GM21447 (cell line): Measurements from ENCODE around the gene TMEM132A.

Source experiments
- ATAC-seq: cut with Tn5 transposase; IDR thresholded peaks from one replicate; pipeline ENCODE4 v1.9.1; 2021; ENCODE audit not compliant: unreplicated experiment

TMEM132A gene

GRCh38 chr11:60924110-60924905 is at the start of gene TMEM132A:
TSS of gene TMEM132A (plus strand) at chr11:60924460. CDS start at chr11:60924634, 174 bp downstream.
- no peak for ATAC-seq

DNA sequence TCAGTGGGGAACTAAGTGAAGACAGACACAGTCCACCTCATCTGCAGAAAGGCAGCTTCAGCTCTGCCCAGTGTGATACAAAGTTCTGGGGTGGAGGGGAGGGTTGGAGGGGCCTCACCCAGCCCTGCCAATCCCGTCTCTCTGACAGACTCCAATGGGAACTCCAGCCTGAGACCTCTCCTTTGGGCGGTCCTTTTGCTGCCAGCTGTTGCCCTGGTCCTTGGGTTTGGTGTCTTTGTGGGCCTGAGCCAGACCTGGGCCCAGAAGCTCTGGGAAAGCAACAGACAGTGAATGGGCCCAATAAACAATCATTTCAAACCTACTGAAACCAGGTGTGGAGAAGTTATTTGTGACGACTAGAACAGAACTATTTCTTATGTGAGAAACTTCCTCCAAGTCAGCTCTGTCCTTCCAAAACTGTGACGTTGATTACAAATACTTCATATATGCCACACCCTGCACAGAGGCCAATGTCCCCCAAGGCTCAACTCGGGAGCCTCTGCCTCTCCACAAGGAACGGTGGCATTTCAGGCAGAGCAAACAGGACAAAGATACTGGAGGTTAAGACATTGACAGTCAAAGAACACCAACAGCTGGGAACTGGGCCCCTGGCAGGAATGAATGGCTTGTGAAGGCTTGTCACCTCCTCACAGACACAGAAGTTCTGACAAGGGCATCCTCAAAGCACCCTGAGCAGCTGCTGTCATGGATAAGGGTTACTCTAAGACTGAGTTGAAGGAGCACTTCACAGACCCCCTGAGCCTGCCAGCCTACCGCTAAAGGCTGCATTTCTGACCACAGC is 48.7 kb upstream of the TMEM132A start:
- ATAC-seq = no peak

- no peak for ATAC-seq
These were observed 48.1 kb upstream of the TMEM132A start for GRCh38 chr11:60876168-60876485.

DNA sequence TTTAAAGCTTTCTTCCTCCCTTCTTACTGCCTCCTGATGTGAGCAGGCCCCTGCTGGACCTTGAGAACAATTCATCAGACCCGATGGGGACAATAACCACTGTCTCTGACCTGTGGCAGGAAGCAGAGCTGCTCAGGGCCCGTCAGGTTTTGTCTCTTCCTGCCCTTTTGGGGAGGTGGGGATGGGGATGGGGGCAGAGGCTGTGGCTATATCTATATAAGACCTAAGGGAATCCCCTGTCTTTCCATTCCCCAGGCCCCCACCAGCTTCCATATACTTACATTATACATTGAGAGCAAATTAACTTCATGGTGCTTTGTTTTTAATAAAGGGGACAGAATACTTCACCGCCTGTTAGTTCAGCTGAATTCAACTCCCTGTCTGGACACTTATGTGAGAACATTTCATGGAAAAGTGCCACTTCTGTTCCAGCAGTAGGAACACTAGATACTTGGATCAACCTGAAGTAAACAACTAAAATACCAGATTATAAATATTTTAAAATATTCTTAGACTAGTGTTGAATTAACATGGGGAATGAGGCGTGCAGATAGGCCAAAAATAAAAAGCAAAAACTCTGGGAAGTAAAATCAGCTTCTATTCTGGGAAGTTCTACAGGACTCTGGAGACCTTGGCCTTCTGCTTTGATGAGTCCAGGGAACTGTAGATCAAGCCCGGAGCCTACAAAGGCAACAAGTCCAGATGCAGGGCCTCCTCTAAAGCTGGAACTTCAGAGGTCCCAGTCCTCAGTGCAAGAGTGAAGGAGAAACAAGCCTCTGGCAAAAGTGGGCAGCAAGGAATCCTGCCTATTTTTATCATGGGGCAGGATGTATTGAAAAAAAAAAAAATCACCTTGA is 45.8 kb upstream of the TMEM132A start:
- ATAC-seq = no peak

DNA sequence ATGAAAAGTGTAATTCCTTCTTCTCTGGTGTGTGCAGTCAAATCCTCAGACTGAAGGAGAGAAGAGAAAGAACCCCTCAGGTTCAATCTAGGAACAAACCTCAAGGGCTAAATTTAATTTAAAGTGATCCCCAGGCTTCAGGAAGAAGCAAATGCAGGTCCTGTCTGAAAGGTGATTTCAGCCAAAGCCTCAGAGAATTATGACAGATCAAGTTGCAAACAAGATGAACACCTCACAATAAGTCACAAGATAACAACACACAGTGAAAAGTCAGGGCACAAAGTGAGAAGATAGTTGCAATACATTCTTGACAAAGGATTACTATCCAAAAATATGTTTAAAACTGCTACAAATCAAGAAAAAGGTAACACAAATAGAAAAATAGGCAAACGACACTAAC is 45.2 kb upstream of the TMEM132A start:
- no peak for ATAC-seq

DNA sequence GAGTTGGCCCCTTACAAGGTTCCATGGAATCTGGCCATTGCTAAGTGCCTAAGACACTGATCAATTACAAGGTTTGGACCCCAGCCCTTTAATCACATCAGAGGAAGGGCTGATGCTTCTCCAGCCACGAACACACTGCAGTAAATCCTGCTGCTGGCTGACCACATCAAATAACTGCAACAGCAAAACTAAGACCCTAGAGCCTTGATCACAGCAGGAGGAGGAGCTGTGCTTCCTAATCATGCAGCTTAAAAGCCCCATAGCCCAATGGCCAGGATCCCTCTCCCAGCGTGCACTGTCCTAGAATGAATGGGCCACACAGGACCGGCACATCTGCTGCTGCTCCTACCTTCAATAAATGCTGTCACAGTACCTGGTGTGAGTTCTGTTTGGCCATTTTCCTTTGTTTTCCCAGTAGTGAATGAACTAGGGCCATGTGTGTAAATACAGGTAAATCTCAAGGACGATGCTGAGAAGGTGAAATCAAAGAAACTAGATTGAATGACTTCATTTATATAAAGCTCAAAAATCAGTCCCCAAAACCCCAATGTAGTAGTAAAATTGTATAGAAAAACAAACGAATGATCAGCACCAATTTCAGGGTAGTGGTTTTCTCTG is 44.2 kb upstream of the TMEM132A start:
- ATAC-seq = no peak

GRCh38 chr11:60880643-60881282 is 43.5 kb upstream of the TMEM132A start:
- no peak for ATAC-seq

- peak; percentile 66 for ATAC-seq
These were observed 36.7 kb upstream of the TMEM132A start for GRCh38 chr11:60887556-60887955.

- ATAC-seq = no peak
These were observed 34.4 kb upstream of the TMEM132A start for GRCh38 chr11:60889869-60890311.

DNA sequence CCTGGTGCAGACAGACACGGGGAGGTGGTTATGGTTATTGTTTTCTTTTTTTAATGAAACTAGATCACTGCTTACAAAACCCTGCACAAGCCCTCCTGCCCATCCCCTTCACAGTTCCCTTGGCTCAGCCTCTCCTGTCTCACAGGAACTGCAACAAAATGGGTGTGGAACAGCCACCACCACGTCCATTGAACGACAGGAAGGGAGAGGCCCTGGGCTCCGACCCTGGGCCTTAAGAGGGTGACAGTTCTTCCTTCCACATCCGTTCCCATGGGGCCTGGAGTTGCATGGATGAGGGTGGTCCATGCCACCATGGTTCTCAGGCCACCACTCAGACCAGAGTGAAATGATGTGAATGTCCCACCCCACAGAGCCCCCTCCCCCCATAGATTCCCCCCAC is 33.6 kb upstream of the TMEM132A start:
- no peak for ATAC-seq

GRCh38 chr11:60891103-60891741 is 33.0 kb upstream of the TMEM132A start:
- ATAC-seq = no peak

- ATAC-seq = no peak
These were observed 28.6 kb upstream of the TMEM132A start for GRCh38 chr11:60895687-60896086.

DNA sequence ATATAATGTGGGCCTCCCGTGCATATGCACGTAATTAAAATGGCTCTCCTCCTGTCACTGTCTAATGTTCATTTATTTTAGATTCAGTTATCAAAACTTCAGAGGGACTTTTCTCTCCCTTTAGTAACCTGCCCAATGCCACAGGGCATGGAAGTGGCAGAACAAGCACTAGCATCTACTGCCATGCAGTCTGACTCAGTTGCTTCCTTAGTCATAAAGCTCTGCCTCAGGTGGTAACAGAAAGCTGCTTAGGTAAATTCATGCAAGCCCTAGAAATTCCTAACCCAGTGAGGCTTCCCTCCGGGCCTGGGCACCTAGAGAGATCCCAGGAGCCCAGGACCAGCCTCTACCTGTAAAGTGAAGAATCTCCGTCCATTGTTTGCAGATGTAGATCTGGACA is 26.8 kb upstream of the TMEM132A start:
- no peak for ATAC-seq

DNA sequence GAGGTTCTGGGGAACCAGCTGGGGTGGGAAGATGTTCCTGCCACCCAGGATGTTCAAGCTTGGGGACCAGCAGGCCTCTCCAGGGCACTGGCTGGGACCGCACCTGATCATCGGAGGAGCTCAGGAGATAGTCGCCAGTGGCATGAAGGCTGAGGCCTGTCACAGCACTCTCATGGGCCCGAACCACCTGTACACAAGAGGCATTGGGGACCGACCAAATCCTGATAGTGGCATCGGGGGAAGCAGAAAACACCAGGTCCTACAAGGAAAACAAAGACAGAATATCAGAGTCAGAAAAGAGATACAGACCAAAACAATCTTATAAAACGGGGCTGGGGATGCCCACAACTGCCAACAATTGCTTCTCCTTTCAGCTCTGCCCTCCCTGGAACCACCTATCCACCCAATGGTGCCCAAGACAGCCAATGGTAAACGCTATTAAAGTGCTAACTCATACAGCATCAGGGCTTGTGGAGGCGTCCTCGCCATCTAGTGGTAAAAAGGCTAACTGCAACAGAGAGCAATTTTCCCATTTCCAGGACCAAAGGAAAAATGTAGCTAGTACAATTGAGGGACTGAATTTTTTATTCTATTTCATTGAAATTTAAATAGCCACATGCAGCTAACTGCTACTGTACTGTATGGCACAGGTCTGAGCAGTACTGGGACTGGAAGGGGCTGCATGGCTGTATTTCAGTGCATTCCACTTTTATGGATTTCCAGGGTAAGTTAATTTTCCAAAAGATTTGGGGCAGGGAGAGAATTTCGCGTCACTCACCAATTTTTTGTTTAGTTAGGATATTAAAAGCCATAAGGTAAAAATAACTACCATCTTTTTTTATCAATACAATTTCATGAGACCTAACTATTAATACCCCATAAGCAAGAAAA is 25.0 kb upstream of the TMEM132A start:
- ATAC-seq = no peak

DNA sequence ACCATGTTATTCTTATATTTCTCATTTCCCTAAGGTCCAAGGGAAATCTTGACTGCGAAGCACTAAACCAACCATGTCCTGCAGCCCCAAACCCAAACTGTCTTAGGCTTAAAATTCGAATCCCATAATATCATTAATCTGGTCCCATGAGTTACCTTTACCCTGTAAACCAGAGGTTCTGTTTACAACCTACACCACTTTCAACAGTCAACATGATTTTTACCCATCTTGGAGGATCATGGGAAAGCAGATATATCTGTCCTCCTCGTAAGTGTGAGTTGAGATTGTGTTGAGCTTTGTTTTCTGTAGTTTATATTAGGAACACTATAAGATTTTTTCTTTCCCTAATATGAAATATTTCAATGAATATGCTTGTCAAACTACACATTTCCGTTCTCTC is 24.3 kb upstream of the TMEM132A start:
- ATAC-seq = no peak

DNA sequence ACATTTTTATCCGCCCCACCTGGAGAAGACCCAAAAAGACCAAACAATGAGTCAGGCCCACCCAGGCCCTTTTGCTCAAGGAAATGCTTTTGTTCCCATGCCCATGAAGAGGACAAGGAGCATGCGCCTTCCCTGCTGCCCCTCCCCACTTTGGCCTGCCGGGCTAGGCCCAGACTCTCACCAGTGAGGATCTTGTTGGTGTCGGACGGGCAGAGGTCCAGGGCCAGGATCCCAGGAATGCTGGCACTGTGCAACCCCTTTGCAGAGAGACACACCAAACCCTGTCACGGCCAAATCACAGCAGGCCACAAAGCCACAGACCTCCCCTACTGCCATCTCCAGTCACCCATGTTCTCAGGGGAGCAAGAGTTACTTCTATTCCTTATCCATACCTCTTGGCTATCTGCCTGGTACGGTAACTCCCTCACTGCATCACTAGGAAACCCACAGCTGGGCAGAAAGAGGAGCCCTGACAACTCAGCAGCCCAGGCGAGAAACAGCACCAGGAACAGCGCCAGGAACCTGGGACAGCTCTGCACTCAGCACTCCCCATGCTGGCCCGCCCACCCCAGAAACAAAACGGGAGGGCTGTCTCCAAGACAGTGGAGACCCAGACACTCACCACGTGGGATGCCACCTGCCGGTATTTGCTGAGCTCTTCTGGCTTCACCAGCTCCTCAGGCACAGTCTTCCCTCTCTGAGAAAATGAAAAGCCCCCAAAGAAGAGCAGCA is 23.4 kb upstream of the TMEM132A start:
- ATAC-seq = no peak

GRCh38 chr11:60902625-60903024 is 21.6 kb upstream of the TMEM132A start:
- no peak for ATAC-seq

GRCh38 chr11:60905047-60905446 is 19.2 kb upstream of the TMEM132A start:
- ATAC-seq = no peak
